BE2C (cell line): ENCODE results near the gene DUSP28.
"Not testable (repeated sequence)": the region's sequence is repeated elsewhere in the genome, so short reads cannot be mapped to it uniquely, and the experiment has no call there.

Experiments
- DNase-seq: peaks from one replicate; pipeline ENCODE4 v3.0.0-alpha.2; 2020
- H3K27me3 ChIP-seq: fragments of 250-450 bp; sonication (Bioruptor Pico); 2 replicates; pipeline ENCODE4 v1.5.1; 2020; ENCODE audit warnings: mild to moderate bottlenecking
- H3K36me3 ChIP-seq: fragments of 250-450 bp; sonication (Bioruptor Pico); 2 replicates; pipeline ENCODE4 v1.5.1; 2020; ENCODE audit warnings: mild to moderate bottlenecking
- H3K4me1 ChIP-seq: fragments of 250-450 bp; sonication (Bioruptor Pico); 2 replicates; pipeline ENCODE4 v1.5.1; 2020
- H3K4me3 ChIP-seq: 2 replicates; pipeline ENCODE4 v1.5.1; 2011; ENCODE audit warnings: low read depth, low read length
- H3K9me3 ChIP-seq: fragments of 250-450 bp; sonication (Bioruptor Pico); 2 replicates; pipeline ENCODE4 v1.5.1; 2020
- CTCF ChIP-seq: IDR thresholded peaks from 2 replicates; pipeline ENCODE4 v1.5.1; 2012; ENCODE audit warnings: mild to moderate bottlenecking, low read depth, low read length

Gene DUSP28

GRCh38 chr2:240531038-240531437, 29.1 kb upstream of the DUSP28 start:
- no peak for DNase-seq
- Histone ChIP-seq H3K9me3 (peaks cover 4% of the 10 kb centered on the region; the same call in 1 of the 2 replicates), H3K4me3 (no peak overlapping the region), H3K4me1 (no peaks in the 10 kb centered on the region), H3K27me3 (no peaks in the 10 kb centered on the region), H3K36me3 (peaks cover 10% of the 10 kb centered on the region)
- TF ChIP-seq CTCF, result no peak

GRCh38 chr2:240532031-240532775, 28.0 kb upstream of the DUSP28 start:
- TF ChIP-seq CTCF, result no peak
- H3K9me3 ChIP-seq, result no peaks in the 10 kb centered on the region
- DNase-seq, result no peak
- H3K27me3 ChIP-seq, result no peaks in the 10 kb centered on the region
- H3K36me3 ChIP-seq, result peaks cover 2% of the 10 kb centered on the region; the same call in 1 of the 2 replicates
- no peak overlapping the region for H3K4me3 ChIP-seq
- H3K4me1 ChIP-seq, result no peaks in the 10 kb centered on the region

GRCh38 chr2:240538031-240538780, 22.0 kb upstream of the DUSP28 start:
- DNase-seq, result no peak
- peaks cover 3% of the 10 kb centered on the region; the same call in 1 of the 2 replicates for H3K9me3 ChIP-seq
- H3K36me3 ChIP-seq, result peaks cover 5% of the 10 kb centered on the region
- H3K27me3 ChIP-seq, result no peaks in the 10 kb centered on the region
- H3K4me3 ChIP-seq, result no peak overlapping the region
- TF ChIP-seq CTCF, result no peak
- H3K4me1 ChIP-seq, result no peaks in the 10 kb centered on the region

- not testable (repeated sequence) for H3K4me3 ChIP-seq, H3K27me3 ChIP-seq, H3K9me3 ChIP-seq, DNase-seq, H3K4me1 ChIP-seq, H3K36me3 ChIP-seq
These were observed 21.1 kb upstream of the DUSP28 start for GRCh38 chr2:240539101-240539500.

GRCh38 chr2:240539906-240540305, 20.3 kb upstream of the DUSP28 start:
- no peaks in the 10 kb centered on the region for H3K4me1 ChIP-seq
- peaks cover 3% of the 10 kb centered on the region; the same call in 1 of the 2 replicates for H3K9me3 ChIP-seq
- no peak for DNase-seq
- peaks cover 5% of the 10 kb centered on the region for H3K36me3 ChIP-seq
- H3K27me3 ChIP-seq, result no peaks in the 10 kb centered on the region
- no peak for TF ChIP-seq CTCF
- H3K4me3 ChIP-seq, result no peak overlapping the region

- Histone ChIP-seq H3K9me3 (no peaks in the 10 kb centered on the region; the same call in 1 of the 2 replicates), H3K36me3 (peaks cover 12% of the 10 kb centered on the region), H3K4me1 (no peaks in the 10 kb centered on the region), H3K4me3 (no peak overlapping the region), H3K27me3 (no peaks in the 10 kb centered on the region)
- TF ChIP-seq CTCF, result no peak
- DNase-seq, result no peak
These were observed 8.9 kb upstream of the DUSP28 start for GRCh38 chr2:240551288-240551687.
